Osteoblast (primary cell): ENCODE data around the gene TBATA. TPM values are rescaled to one million over a fixed set of nuclear protein-coding genes. Genes with fewer than 3 reads are reported as not detected.

Experiments used
- DNase-seq: peaks from one replicate; pipeline ENCODE4 v3.0.0; 2011; ENCODE audit warnings: low spot score, mixed read lengths; ENCODE audit not compliant: insufficient read length; ENCODE audit errors: missing footprints
- H2AFZ ChIP-seq: 2 replicates; pipeline ENCODE4 v1.6.0; 2011; ENCODE audit warnings: mild to moderate bottlenecking, low read length
- H3K27ac ChIP-seq: 2 replicates; pipeline ENCODE4 v1.5.1; 2011; ENCODE audit warnings: mild to moderate bottlenecking, low read depth, low read length, moderate library complexity
- H3K27me3 ChIP-seq: 2 replicates; pipeline ENCODE4 v1.6.0; 2012; ENCODE audit warnings: mild to moderate bottlenecking, control low read depth, inconsistent platforms, low read length, moderate library complexity; ENCODE audit not compliant: insufficient read depth
- H3K36me3 ChIP-seq: 2 replicates; pipeline ENCODE4 v1.5.1; 2011; ENCODE audit warnings: mild to moderate bottlenecking, low read length, control low read depth, moderate library complexity; ENCODE audit not compliant: insufficient read depth
- H3K4me1 ChIP-seq: 2 replicates; pipeline ENCODE4 v1.5.1; 2011; ENCODE audit warnings: mild to moderate bottlenecking, low read length, control low read depth, moderate library complexity; ENCODE audit not compliant: insufficient read depth
- H3K4me2 ChIP-seq: 2 replicates; pipeline ENCODE4 v1.6.0; 2011; ENCODE audit warnings: mild to moderate bottlenecking, low read length; ENCODE audit not compliant: insufficient read depth
- H3K4me3 ChIP-seq: fragments of 200-600 bp; sonication (generic); 3 replicates; pipeline ENCODE4 v1.5.1; 2012; ENCODE audit warnings: mild to moderate bottlenecking, low read length, inconsistent platforms; ENCODE audit not compliant: insufficient read depth
- H3K79me2 ChIP-seq: 2 replicates; pipeline ENCODE4 v1.6.0; 2012; ENCODE audit warnings: mild to moderate bottlenecking, low read length, control low read depth, inconsistent platforms; ENCODE audit not compliant: insufficient read depth
- H3K9me3 ChIP-seq: 2 replicates; pipeline ENCODE4 v1.5.1; 2011; ENCODE audit warnings: low read depth, low read length, control low read depth
- H4K20me1 ChIP-seq: 2 replicates; pipeline ENCODE4 v1.6.0; 2012; ENCODE audit warnings: mild to moderate bottlenecking, low read length, control low read depth; ENCODE audit not compliant: insufficient read depth
- CTCF ChIP-seq: IDR thresholded peaks from 2 replicates; pipeline ENCODE4 v1.5.1; 2011; ENCODE audit warnings: mild to moderate bottlenecking, low read depth, low read length, moderate library complexity; ENCODE audit errors: extremely low read depth
- total RNA-seq: library from RNA; depleted of rRNA; stranded (reverse); fragments of >200 nt; gene quantifications from 2 replicates; pipeline ENCODE4 v1.2.3, GENCODE V29; 2012

Gene TBATA
- total RNA-seq, 1 donor, result not detected

GRCh38 chr10:70781461-70782051 is 3.6 kb downstream of the TBATA start:
- TF ChIP-seq CTCF, result no peak
- no peak overlapping the region for H3K4me2 ChIP-seq
- H3K9me3 ChIP-seq, result no peaks in the 10 kb centered on the region
- no peaks in the 10 kb centered on the region for H3K36me3 ChIP-seq
- no peak overlapping the region for H3K27ac ChIP-seq
- no peaks in the 10 kb centered on the region for H4K20me1 ChIP-seq
- peak; percentile 39 for DNase-seq
- H3K4me3 ChIP-seq, result no peak overlapping the region
- H3K27me3 ChIP-seq, result peaks cover 12% of the 10 kb centered on the region
- H3K4me1 ChIP-seq, result peaks cover 2% of the 10 kb centered on the region
- H2AFZ ChIP-seq, result no peak overlapping the region
- no peaks in the 10 kb centered on the region for H3K79me2 ChIP-seq

- H3K27me3 ChIP-seq, result peaks cover 10% of the 10 kb centered on the region
- no peak overlapping the region for H2AFZ ChIP-seq
- no peak for TF ChIP-seq CTCF
- H3K4me3 ChIP-seq, result no peak overlapping the region
- DNase-seq, result peak; percentile 51
- no peak overlapping the region for H3K4me2 ChIP-seq
- no peaks in the 10 kb centered on the region for H3K4me1 ChIP-seq
- H4K20me1 ChIP-seq, result no peaks in the 10 kb centered on the region
- H3K79me2 ChIP-seq, result no peaks in the 10 kb centered on the region
- H3K9me3 ChIP-seq, result no peaks in the 10 kb centered on the region
- H3K27ac ChIP-seq, result no peak overlapping the region
- H3K36me3 ChIP-seq, result no peaks in the 10 kb centered on the region
Measured at GRCh38 chr10:70780772-70781171, 4.4 kb downstream of the TBATA start.

GRCh38 chr10:70780370-70780760 is 4.8 kb downstream of the TBATA start:
- H3K4me3 ChIP-seq, result no peak overlapping the region
- H3K79me2 ChIP-seq, result no peaks in the 10 kb centered on the region
- peaks cover 10% of the 10 kb centered on the region for H3K27me3 ChIP-seq
- TF ChIP-seq CTCF, result no peak
- H3K36me3 ChIP-seq, result no peaks in the 10 kb centered on the region
- no peak overlapping the region for H3K27ac ChIP-seq
- peak; percentile 72 for DNase-seq
- no peaks in the 10 kb centered on the region for H3K9me3 ChIP-seq
- no peak overlapping the region for H3K4me2 ChIP-seq
- H4K20me1 ChIP-seq, result no peaks in the 10 kb centered on the region
- no peaks in the 10 kb centered on the region for H3K4me1 ChIP-seq
- H2AFZ ChIP-seq, result no peak overlapping the region

GRCh38 chr10:70779511-70780369 is 5.4 kb downstream of the TBATA start:
- Histone ChIP-seq H3K27me3 (peaks cover 10% of the 10 kb centered on the region), H3K9me3 (no peaks in the 10 kb centered on the region), H3K27ac (no peak overlapping the region), H3K4me1 (no peaks in the 10 kb centered on the region), H3K4me2 (no peak overlapping the region), H3K79me2 (no peaks in the 10 kb centered on the region), H3K36me3 (no peaks in the 10 kb centered on the region), H4K20me1 (no peaks in the 10 kb centered on the region), H2AFZ (no peak overlapping the region), H3K4me3 (no peak overlapping the region)
- peak; percentile 68 for DNase-seq
- TF ChIP-seq CTCF, result no peak
